B cell (primary cell): Measurements from ENCODE around the gene LAMB1. TPM values are rescaled to one million over a fixed set of nuclear protein-coding genes. Genes with fewer than 3 reads are reported as not detected.

Experiments
- ATAC-seq: fragments of 200-7000 bp; cut with Tn5 transposase; one replicate; pipeline ENCODE4 v1.10.0; 2021; ENCODE audit warnings: low read depth, mild to moderate bottlenecking, moderate number of reproducible peaks, moderate library complexity
- CTCF ChIA-PET: fragments of 350-600 bp; sonication (Branson Sonifier 250); formaldehyde crosslinking; loops from one replicate; lab custom pipeline; 2021; ENCODE audit warnings: antibody characterized with exemption, inconsistent platforms; lab: Charles Lee
- POLR2A ChIA-PET: fragments of 350-600 bp; sonication (Branson Sonifier 250); formaldehyde crosslinking; loops from one replicate; lab custom pipeline; 2021; ENCODE audit warnings: antibody characterized with exemption; lab: Charles Lee
- DNase-seq: peaks from one replicate; pipeline ENCODE4 v3.0.0; 2013
- H2AFZ ChIP-seq: 2 replicates; pipeline ENCODE4 v1.6.1; 2012; ENCODE audit warnings: mild to moderate bottlenecking, low read depth, low read length; ENCODE audit not compliant: insufficient read depth, poor library complexity, severe bottlenecking
- H3K27ac ChIP-seq, 2 donors: 1 replicate in 1 of 2; 2 replicates in 1 of 2; pipeline ENCODE4 v1.5.1; 2012 to 2013; ENCODE audit warnings: low read length in 2 of 2, mild to moderate bottlenecking in 2 of 2, moderate library complexity in 1 of 2
- H3K27me3 ChIP-seq, 4 experiments: fragments of 200-600 bp in 1 of 4; sonication (generic) in 1 of 4; replicated peaks in 1 of 4; 1 replicate in 2 of 4; 2 replicates in 2 of 4; pipeline versions ENCODE4 v1.6.1 to v1.7.0; 2013 to 2016; ENCODE audit warnings: low read length in 3 of 4, mild to moderate bottlenecking in 2 of 4, mixed read lengths in 1 of 4, moderate library complexity in 1 of 4; ENCODE audit not compliant: insufficient read depth in 4 of 4, control insufficient read depth in 3 of 4; ENCODE audit errors: control extremely low read depth in 1 of 4
- H3K36me3 ChIP-seq, 2 experiments: replicated peaks in 1 of 2; 1 replicate in 1 of 2; 2 replicates in 1 of 2; pipeline versions ENCODE4 v1.6.1 to v1.7.1; 2013; ENCODE audit warnings: low read length in 1 of 2; ENCODE audit not compliant: insufficient read depth in 2 of 2, control insufficient read depth in 1 of 2; ENCODE audit errors: control extremely low read depth in 1 of 2, extremely low read depth in 1 of 2
- H3K4me1 ChIP-seq, 2 donors: fragments of 200-600 bp in 1 of 2; sonication (generic) in 1 of 2; 1 replicate in 1 of 2; 2 replicates in 1 of 2; pipeline versions ENCODE4 v1.5.1 to v1.6.1; 2013 to 2017; ENCODE audit warnings: low read length in 2 of 2; ENCODE audit not compliant: control insufficient read depth in 2 of 2, insufficient read depth in 2 of 2
- H3K4me2 ChIP-seq: replicated peaks from 2 replicates; pipeline ENCODE3; 2012; ENCODE audit warnings: mild to moderate bottlenecking, low read depth, low read length; ENCODE audit not compliant: poor library complexity, severe bottlenecking
- H3K4me3 ChIP-seq, 5 experiments: fragments of 200-600 bp in 1 of 5; sonication (generic) in 1 of 5; 1 replicate in 3 of 5; 2 replicates in 2 of 5; pipeline versions ENCODE4 v1.5.1 to v1.7.0; 2011 to 2016; ENCODE audit warnings: low read length in 4 of 5, mild to moderate bottlenecking in 4 of 5, low read depth in 2 of 5, control low read depth in 1 of 5, moderate library complexity in 1 of 5; ENCODE audit not compliant: insufficient read depth in 1 of 5; ENCODE audit errors: control extremely low read depth in 1 of 5, extremely low read depth in 1 of 5
- H3K79me2 ChIP-seq: fragments of 200-600 bp; sonication (generic); one replicate; pipeline ENCODE4 v1.6.0; 2016; ENCODE audit warnings: low read length; ENCODE audit not compliant: control insufficient read depth, insufficient read depth
- H3K9ac ChIP-seq: fragments of 200-600 bp; sonication (generic); 2 replicates; pipeline ENCODE4 v1.6.1; 2017; ENCODE audit warnings: mild to moderate bottlenecking, low read length, moderate library complexity
- H3K9me3 ChIP-seq, 3 donors: one replicate each; pipeline versions ENCODE4 v1.6.1 to v1.7.1; 2013; ENCODE audit warnings: low read length in 2 of 3; ENCODE audit not compliant: control insufficient read depth in 2 of 3, insufficient read depth in 1 of 3; ENCODE audit errors: control extremely low read depth in 1 of 3
- H4K20me1 ChIP-seq: 2 replicates; pipeline ENCODE4 v1.6.0; 2012; ENCODE audit warnings: mild to moderate bottlenecking, low read length; ENCODE audit not compliant: insufficient read depth, control insufficient read depth, poor library complexity, severe bottlenecking
- H3K27ac Mint-ChIP-seq: one replicate; pipeline ENCODE4 v1.8.0; 2021; ENCODE audit warnings: mixed read lengths
- H3K27me3 Mint-ChIP-seq: one replicate; pipeline ENCODE4 v1.8.0; 2021; ENCODE audit warnings: mixed read lengths
- H3K4me1 Mint-ChIP-seq: one replicate; pipeline ENCODE4 v1.8.0; 2021; ENCODE audit warnings: mixed read lengths
- H3K4me3 Mint-ChIP-seq: one replicate; pipeline ENCODE4 v1.8.0; 2021; ENCODE audit warnings: mixed read lengths
- H3K9me3 Mint-ChIP-seq: one replicate; pipeline ENCODE4 v1.8.0; 2022; ENCODE audit warnings: mixed read lengths; ENCODE audit not compliant: insufficient read depth
- EZH2 ChIP-seq: IDR thresholded peaks from 2 replicates; pipeline ENCODE4 v1.6.1; 2012; ENCODE audit warnings: borderline replicate concordance, low read depth, mild to moderate bottlenecking, moderate library complexity, low read length; ENCODE audit not compliant: insufficient read depth, poor library complexity, severe bottlenecking
- WGBS: methylation state at CpG from one replicate; pipeline ENCODE4 v1.1.5; 2013; ENCODE audit warnings: missing lambda C conversion rate; ENCODE audit not compliant: insufficient coverage; 5-methylcytosine and 5-hydroxymethylcytosine counted together
- intact Hi-C: fragments of 100-400 bp; cut with micrococcal nuclease; formaldehyde crosslinking; loops from one replicate; pipeline ENCODE4 v1.10.0; 2022
- polyA plus RNA-seq: library from polyadenylated mRNA; depleted of rRNA; stranded (reverse); fragments of >200 nt; gene quantifications from 2 replicates; pipeline ENCODE4 v1.2.3, GENCODE V29; 2012
- total RNA-seq, 2 donors: library from RNA; stranded (reverse); fragments of 120-200 nt in 1 of 2; gene quantifications; 1 replicate in 1 of 2; 2 replicates in 1 of 2; pipeline versions ENCODE4 v1.2.3 to v1.2.4, GENCODE V29; 2013 to 2022
- TF ChIP-seq, protein P1 (sequence below): fragments of 200-600 bp; IDR thresholded peaks from one replicate; pipeline ENCODE4 v1.8.0; 2022; ENCODE audit warnings: antibody characterized with exemption, mild to moderate bottlenecking

LAMB1 gene
- total and polyA plus RNA-seq, 2 donors (not counting 1 experiment from before 2014, with no cell fraction given): not detected

DNA sequence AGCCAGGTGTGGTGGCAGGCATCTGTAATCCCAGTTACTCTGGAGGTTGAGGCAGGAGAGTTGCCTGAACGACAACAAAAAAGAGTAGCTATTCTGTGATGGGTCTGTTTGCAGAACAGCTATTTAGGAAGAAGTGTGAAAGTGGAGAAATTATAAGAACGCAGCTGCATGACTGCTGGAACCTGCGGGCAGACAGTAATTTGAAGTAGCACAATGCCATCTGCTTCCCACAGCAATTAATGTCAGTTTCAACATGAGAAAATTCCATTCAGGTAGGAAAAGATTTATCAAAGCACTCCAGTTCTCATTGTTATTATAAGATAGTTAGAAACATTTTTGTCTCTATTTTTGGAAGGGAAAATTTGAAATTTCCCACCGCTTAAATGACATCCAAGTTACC is 21.5 kb downstream of the LAMB1 start:
- DNase-seq (no peak), ATAC-seq (no peak)
- WGBS: 83% methylated on average over 1 of the region's 4 CpGs
- Histone ChIP-seq H3K36me3 (no peaks in the 10 kb centered on the region), H3K4me2 (no peak overlapping the region), H3K4me3 (no peak overlapping the region), H4K20me1 (no peaks in the 10 kb centered on the region), H3K9ac (no peak overlapping the region), H3K27me3 (peaks cover 0 to 3% (median 1%) of the 10 kb centered on the region in 4 experiments), H3K4me1 (no peaks in the 10 kb centered on the region), H3K79me2 (no peaks in the 10 kb centered on the region), H2AFZ (no peak overlapping the region), H3K9me3 (no peaks in the 10 kb centered on the region), H3K27ac (no peak overlapping the region)
- POLR2A ChIA-PET: no interaction called here
- CTCF ChIA-PET: no interaction called here
- peaks cover 24% of the 10 kb centered on the region for H3K27me3 Mint-ChIP-seq
- TF ChIP-seq EZH2: no peak
- TF ChIP-seq, protein P1, sequence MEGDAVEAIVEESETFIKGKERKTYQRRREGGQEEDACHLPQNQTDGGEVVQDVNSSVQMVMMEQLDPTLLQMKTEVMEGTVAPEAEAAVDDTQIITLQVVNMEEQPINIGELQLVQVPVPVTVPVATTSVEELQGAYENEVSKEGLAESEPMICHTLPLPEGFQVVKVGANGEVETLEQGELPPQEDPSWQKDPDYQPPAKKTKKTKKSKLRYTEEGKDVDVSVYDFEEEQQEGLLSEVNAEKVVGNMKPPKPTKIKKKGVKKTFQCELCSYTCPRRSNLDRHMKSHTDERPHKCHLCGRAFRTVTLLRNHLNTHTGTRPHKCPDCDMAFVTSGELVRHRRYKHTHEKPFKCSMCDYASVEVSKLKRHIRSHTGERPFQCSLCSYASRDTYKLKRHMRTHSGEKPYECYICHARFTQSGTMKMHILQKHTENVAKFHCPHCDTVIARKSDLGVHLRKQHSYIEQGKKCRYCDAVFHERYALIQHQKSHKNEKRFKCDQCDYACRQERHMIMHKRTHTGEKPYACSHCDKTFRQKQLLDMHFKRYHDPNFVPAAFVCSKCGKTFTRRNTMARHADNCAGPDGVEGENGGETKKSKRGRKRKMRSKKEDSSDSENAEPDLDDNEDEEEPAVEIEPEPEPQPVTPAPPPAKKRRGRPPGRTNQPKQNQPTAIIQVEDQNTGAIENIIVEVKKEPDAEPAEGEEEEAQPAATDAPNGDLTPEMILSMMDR: no peak
- no peak overlapping the region for H3K27ac Mint-ChIP-seq
- H3K9me3 Mint-ChIP-seq: no peaks in the 10 kb centered on the region
- intact Hi-C loops: no loop called here
- H3K4me3 Mint-ChIP-seq: no peak overlapping the region
- no peaks in the 10 kb centered on the region for H3K4me1 Mint-ChIP-seq

DNA sequence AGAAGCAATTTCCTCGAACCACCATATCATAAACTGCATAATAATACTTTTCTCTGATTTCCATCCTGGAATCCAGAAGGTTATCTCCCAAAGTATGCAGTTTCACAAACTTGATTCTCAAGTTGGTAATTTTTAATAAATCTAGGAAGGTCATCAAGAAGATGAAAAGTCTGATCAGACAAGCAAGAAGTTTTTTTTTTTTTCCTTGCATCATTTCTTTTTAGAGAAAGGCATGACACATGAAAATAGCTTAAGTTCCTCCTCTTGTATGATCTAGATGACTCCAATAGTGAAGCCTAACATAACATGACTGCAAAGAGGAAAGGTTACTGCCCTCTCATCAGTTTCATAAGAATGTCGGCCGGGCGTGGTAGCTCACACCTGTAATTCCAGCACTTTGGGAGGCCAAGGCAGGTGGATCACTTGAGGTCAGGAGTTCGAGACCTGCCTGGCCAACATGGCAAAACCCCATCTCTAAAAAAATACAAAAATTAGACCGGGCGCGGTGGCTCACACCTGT is 22.2 kb downstream of the LAMB1 start:
- Mint-ChIP-seq H3K9me3 (no peaks in the 10 kb centered on the region), H3K27ac (no peak overlapping the region), H3K4me1 (no peaks in the 10 kb centered on the region), H3K27me3 (peaks cover 22% of the 10 kb centered on the region), H3K4me3 (no peak overlapping the region)
- H2AFZ ChIP-seq: no peak overlapping the region
- no peak for TF ChIP-seq EZH2
- TF ChIP-seq, protein P1: no peak
- ATAC-seq (no peak), DNase-seq (no peak)
- no peaks in the 10 kb centered on the region for H3K9me3 ChIP-seq
- ChIA-PET POLR2A (interaction anchor here (0.7 kb wide), 1 partner anchor 13 kb away, joined by 3 read pairs; no protein-coding TSS in a partner anchor), CTCF (no interaction called here)
- no peak overlapping the region for H3K9ac ChIP-seq
- 96% methylated on average over 7 of the region's 8 CpGs for WGBS
- intact Hi-C loops: no loop called here
- no peak overlapping the region for H3K4me3 ChIP-seq
- no peak overlapping the region for H3K27ac ChIP-seq
- H3K4me1 ChIP-seq: no peaks in the 10 kb centered on the region
- H4K20me1 ChIP-seq: no peaks in the 10 kb centered on the region
- H3K36me3 ChIP-seq: no peaks in the 10 kb centered on the region
- H3K27me3 ChIP-seq: peaks cover 0 to 3% (median 1%) of the 10 kb centered on the region in 4 experiments
- no peak overlapping the region for H3K4me2 ChIP-seq
- no peaks in the 10 kb centered on the region for H3K79me2 ChIP-seq
